Measurements from ENCODE around the gene LCE4A. TPM values are rescaled to one million over a fixed set of nuclear protein-coding genes. Genes with fewer than 3 reads are reported as not detected.

LCE4A gene, protein sequence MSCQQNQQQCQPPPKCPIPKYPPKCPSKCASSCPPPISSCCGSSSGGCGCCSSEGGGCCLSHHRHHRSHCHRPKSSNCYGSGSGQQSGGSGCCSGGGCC
- total RNA-seq, result not detected

GRCh38 chr1:152707860-152708259 is at the start of gene LCE4A:
TSS of gene LCE4A (plus strand) at chr1:152708160. CDS start at chr1:152709076, 916 bp downstream.

DNA sequence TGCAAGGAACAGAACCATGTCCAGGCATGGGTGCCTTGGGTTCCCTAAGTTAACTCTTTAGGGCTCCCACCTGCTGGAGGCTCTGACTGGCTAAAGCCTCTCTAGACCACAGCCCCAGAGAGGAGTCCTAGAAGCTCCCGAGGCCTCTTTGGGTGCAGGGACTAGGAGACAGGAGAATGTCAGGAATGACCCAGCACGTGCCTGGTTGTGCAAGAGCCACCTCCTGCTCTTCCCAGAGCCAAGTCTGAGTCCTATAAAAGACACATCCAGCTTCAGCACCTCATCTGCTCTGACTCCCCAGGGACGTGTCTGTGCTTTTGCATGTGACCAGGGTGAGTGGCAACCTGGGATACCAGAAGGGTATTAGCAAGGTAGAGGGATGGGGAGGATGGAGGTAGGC is 44.9 kb upstream of the LCE4A start, which contains the start of gene LCE2D:
Gene LCE2D (plus strand): TSS at position 283 of the 400 bp plus-strand sequence. CDS start 726 bp downstream, outside the sequence.

GRCh38 chr1:152674983-152675382 is 33.0 kb upstream of the LCE4A start, which contains the start of gene LCE2C:
TSS of gene LCE2C (plus strand) at chr1:152675279. CDS start at chr1:152676016, 737 bp downstream.

GRCh38 chr1:152685823-152686222 is 22.1 kb upstream of the LCE4A start, which contains the start of gene LCE2B:
TSS of gene LCE2B (plus strand) at chr1:152686123. CDS start at chr1:152686844, 721 bp downstream.

DNA sequence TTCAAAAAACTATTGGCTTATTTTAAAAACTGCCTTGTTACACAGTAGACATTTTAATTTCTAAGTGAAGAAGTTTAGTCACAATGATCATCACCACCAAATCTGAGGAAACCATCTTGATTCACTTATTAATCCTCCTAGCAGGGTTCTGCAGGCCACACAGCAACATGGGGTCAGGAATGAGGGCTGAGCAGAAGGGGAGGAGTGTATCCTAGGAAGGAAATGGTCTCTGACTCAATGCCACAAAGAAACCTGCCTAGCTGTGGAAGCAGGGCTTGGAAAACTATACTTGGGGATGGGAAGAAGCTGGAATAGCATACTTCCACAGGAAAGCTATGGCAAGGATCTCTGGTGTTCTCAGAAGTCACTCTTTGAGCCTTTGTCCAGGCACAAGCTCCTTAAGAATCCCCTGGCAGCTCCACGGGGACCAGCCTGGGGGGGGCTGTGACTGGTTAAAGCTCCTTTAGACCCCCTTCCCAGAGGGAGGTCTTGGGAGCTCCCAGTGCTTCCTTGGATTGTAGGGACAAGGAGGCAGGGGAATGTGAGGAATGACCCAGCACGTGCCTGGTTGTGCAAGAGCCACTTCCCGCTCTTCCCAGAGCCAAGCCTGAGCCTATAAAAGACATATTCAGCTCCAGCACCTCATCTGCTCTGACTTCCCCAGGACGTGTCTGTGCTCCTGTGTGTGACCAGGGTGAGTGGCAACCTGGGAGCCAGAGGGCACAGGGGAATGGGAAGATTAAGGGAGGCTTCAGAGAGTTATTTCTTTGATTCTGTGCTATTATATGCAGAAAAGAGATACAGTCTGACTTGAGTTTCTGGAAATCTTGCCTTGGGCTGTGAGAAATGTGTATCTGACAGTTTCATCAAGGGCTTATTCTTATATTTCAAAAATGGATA is 10.0 kb upstream of the LCE4A start, which contains the start of gene LCE2A:
Gene LCE2A (plus strand): TSS at position 645 of the 900 bp plus-strand sequence. CDS start 557 bp downstream, outside the sequence.

GRCh38 chr1:152757747-152758146 is 49.8 kb downstream of the LCE4A start, which contains the start of gene KPRP:
TSS of gene KPRP (plus strand) at chr1:152758025. CDS start at chr1:152759589, 1,564 bp downstream.

Other genes with a start within 250 kb of the LCE4A start
- not detected for gene LCE5A, start 197.4 kb upstream of the LCE4A start, total RNA-seq
- gene CRCT1, start 193.7 kb upstream of the LCE4A start, total RNA-seq, result not detected
- not detected for gene LCE3E, start 141.4 kb upstream of the LCE4A start, total RNA-seq
- not detected for gene LCE3D, start 127.6 kb upstream of the LCE4A start, total RNA-seq
- not detected for gene LCE3C, start 107.9 kb upstream of the LCE4A start, total RNA-seq
- not detected for gene LCE3B, start 94.3 kb upstream of the LCE4A start, total RNA-seq
- gene LCE3A, start 85.1 kb upstream of the LCE4A start, total RNA-seq, result not detected
- gene LCE2D, start 44.8 kb upstream of the LCE4A start, total RNA-seq, result not detected
- not detected for gene LCE2C, start 32.9 kb upstream of the LCE4A start, total RNA-seq
- not detected for gene LCE2B, start 22.0 kb upstream of the LCE4A start, total RNA-seq
- not detected for gene LCE2A, start 9.8 kb upstream of the LCE4A start, total RNA-seq
- gene KPRP, start 49.9 kb downstream of the LCE4A start, total RNA-seq, result not detected
- gene LCE1F, start 67.0 kb downstream of the LCE4A start, total RNA-seq, result not detected
- not detected for gene LCE1E, start 78.1 kb downstream of the LCE4A start, total RNA-seq
- gene LCE1D, start 88.6 kb downstream of the LCE4A start, total RNA-seq, result not detected
- gene LCE1C, start 98.5 kb downstream of the LCE4A start, total RNA-seq, result not detected
- not detected for gene LCE1B, start 103.8 kb downstream of the LCE4A start, total RNA-seq
- gene LCE1A, start 119.3 kb downstream of the LCE4A start, total RNA-seq, result not detected
- gene LCE6A, start 134.7 kb downstream of the LCE4A start, total RNA-seq, result not detected
- not detected for gene LCE7A, start 151.8 kb downstream of the LCE4A start, total RNA-seq
- not detected for gene SMCP, start 170.2 kb downstream of the LCE4A start, total RNA-seq
- not detected for gene IVL, start 200.4 kb downstream of the LCE4A start, total RNA-seq
- gene SPRR5, start 239.0 kb downstream of the LCE4A start, total RNA-seq, result not detected